Nephron progenitor cell (in vitro differentiated cells): ENCODE data around the gene VOPP1.
"Not testable (repeated sequence)": the region's sequence is repeated elsewhere in the genome, so short reads cannot be mapped to it uniquely, and the experiment has no call there.

Source experiments
- DNase-seq: peaks from one replicate; pipeline ENCODE4 v3.0.0; 2021
- H3K27ac Mint-ChIP-seq: 2 replicates; pipeline ENCODE4 v1.8.0; 2021; ENCODE audit warnings: mild to moderate bottlenecking, moderate library complexity, mixed read lengths
- H3K27me3 Mint-ChIP-seq: 2 replicates; pipeline ENCODE4 v1.8.0; 2021; ENCODE audit warnings: mild to moderate bottlenecking, low read depth, mixed read lengths; ENCODE audit not compliant: poor library complexity
- H3K36me3 Mint-ChIP-seq: 2 replicates; pipeline ENCODE4 v1.8.0; 2021; ENCODE audit warnings: low read depth, mixed read lengths
- H3K4me1 Mint-ChIP-seq: 2 replicates; pipeline ENCODE4 v1.8.0; 2021; ENCODE audit warnings: mixed read lengths
- H3K4me3 Mint-ChIP-seq: 2 replicates; pipeline ENCODE4 v1.8.0; 2021; ENCODE audit warnings: mild to moderate bottlenecking, moderate library complexity, mixed read lengths
- H3K9me3 Mint-ChIP-seq: 2 replicates; pipeline ENCODE4 v1.8.0; 2021; ENCODE audit warnings: mild to moderate bottlenecking, moderate library complexity, mixed read lengths
- TF ChIP-seq, protein P1 (sequence below): fragments of 200-600 bp; sonication (generic); IDR thresholded peaks from 2 replicates; pipeline ENCODE4 v1.5.0; 2021; ENCODE audit warnings: antibody characterized with exemption

Gene VOPP1

DNA sequence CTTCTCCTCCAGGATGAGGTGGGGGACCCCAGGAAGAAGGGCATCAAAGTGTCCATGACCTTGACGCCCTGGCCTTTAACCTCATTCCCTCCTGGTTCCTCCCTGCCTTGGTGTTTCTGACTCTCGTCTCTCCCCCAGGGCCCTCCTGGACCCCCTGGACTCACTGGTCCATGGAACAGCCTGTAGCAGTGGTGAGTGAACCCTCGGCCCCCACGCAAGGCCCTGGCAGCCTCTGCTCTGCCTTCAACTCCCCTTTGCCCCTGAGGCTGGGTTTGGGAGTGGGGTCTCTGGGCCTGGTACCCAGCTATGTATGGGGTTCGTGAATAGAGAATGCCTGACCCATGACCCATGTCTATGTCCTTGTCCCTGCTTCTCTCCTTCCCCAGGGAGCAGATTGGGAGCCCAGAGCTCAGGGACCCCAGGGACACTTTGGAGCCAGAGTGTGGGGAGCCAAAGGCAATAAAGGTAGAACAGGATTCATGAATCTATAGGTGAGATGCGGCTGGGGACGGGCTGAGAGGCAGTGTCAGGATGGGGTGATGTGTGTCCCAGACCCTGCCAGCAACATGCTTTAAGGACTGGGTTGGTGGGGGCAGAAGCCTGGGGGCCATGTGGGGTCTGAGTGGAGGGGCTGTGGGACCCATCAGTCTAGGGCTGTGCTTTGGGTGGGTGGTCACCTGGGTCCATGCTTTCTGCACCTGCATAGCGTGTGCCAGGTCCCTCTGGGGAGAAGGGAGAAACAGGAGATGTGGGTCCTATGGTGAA lies 18.4 kb upstream of the VOPP1 start:
- Mint-ChIP-seq H3K4me1 (no peaks in the 10 kb centered on the region), H3K27me3 (peaks cover 16% of the 10 kb centered on the region), H3K36me3 (no peaks in the 10 kb centered on the region), H3K4me3 (no peak overlapping the region), H3K9me3 (no peaks in the 10 kb centered on the region), H3K27ac (no peak overlapping the region)
- TF ChIP-seq, protein P1, sequence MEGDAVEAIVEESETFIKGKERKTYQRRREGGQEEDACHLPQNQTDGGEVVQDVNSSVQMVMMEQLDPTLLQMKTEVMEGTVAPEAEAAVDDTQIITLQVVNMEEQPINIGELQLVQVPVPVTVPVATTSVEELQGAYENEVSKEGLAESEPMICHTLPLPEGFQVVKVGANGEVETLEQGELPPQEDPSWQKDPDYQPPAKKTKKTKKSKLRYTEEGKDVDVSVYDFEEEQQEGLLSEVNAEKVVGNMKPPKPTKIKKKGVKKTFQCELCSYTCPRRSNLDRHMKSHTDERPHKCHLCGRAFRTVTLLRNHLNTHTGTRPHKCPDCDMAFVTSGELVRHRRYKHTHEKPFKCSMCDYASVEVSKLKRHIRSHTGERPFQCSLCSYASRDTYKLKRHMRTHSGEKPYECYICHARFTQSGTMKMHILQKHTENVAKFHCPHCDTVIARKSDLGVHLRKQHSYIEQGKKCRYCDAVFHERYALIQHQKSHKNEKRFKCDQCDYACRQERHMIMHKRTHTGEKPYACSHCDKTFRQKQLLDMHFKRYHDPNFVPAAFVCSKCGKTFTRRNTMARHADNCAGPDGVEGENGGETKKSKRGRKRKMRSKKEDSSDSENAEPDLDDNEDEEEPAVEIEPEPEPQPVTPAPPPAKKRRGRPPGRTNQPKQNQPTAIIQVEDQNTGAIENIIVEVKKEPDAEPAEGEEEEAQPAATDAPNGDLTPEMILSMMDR = no peak
- DNase-seq = no peak

DNA sequence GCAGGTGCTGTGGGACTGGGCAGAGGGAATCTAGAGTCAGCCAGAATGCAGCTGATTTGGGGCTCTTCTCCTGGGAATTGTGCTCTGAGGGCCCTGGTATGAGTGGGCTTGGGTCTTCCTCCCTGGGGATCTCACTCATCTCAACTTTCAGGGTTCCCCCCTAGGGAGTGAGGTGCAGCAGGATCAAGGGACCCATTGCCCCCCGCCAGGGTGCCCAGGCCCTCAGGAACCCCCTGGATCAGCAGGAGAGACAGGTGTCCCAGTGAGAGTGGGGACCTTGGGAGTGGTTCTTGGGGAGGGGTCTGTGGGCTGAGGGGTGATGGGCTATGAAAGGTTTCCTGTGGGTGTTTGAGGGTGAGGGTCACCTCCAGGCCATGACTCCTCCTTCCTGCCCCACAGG lies 17.6 kb upstream of the VOPP1 start:
- peaks cover 16% of the 10 kb centered on the region for H3K27me3 Mint-ChIP-seq
- no peaks in the 10 kb centered on the region for H3K4me1 Mint-ChIP-seq
- H3K4me3 Mint-ChIP-seq = no peak overlapping the region
- no peak overlapping the region for H3K27ac Mint-ChIP-seq
- DNase-seq = no peak
- TF ChIP-seq, protein P1 = no peak
- H3K36me3 Mint-ChIP-seq = no peaks in the 10 kb centered on the region
- no peaks in the 10 kb centered on the region for H3K9me3 Mint-ChIP-seq

DNA sequence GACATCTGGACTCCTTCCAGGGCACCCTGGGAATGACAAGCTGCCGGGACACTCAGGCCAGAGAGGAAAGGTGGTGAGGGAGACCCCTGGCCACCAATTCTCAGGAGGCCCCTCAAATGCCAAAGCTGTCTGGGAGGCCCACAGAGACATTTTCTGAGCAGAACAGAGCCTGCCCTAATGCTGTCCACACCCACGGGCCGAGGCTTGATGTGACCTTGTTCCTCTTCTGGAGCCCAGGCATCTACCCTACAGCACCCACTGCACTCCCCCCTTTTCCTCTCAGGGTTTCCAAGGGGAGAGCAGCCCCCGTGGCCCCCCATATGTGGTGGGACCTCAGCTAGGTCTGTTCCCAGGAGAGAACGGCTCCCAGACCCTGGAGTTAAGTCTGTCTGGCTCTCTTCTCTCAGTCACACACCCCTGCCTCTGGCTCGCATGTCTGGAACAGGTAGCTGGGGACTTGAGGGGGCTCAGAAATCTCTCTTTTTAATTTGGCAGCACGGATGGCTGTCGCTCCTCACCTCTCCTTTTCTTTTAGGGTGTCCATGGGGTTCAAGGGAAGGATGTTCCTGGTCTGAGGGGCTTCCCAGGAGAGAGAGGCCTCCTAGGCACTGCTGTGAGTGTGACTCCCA lies 16.8 kb upstream of the VOPP1 start:
- H3K36me3 Mint-ChIP-seq = no peaks in the 10 kb centered on the region
- TF ChIP-seq, protein P1 = no peak

DNA sequence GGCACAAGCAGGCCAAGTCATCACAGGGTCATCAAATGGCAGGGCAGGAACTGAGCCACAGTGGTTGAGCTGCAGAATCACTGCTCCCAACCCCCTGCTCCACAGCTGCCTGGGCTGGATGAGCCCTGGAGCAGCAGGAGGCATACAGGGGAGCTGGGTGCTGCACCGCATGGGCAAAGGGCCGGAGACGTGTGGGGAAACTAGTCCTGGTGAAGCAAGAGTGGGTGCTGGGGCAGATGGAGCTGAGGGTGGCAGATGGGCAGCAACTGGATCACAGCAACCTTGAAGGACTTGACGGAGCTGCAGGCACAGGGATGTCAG lies 16.0 kb upstream of the VOPP1 start:
- no peak for DNase-seq
- TF ChIP-seq, protein P1 = no peak
- Mint-ChIP-seq H3K36me3 (no peaks in the 10 kb centered on the region), H3K9me3 (peaks cover 7% of the 10 kb centered on the region), H3K27ac (no peak overlapping the region), H3K4me1 (no peaks in the 10 kb centered on the region), H3K4me3 (no peak overlapping the region), H3K27me3 (peaks cover 13% of the 10 kb centered on the region)

More for the DNA sequence above, 16.8 kb upstream of the VOPP1 start:
- Mint-ChIP-seq H3K9me3 (no peaks in the 10 kb centered on the region), H3K27me3 (peaks cover 13% of the 10 kb centered on the region), H3K4me1 (no peaks in the 10 kb centered on the region), H3K27ac (no peak overlapping the region), H3K4me3 (no peak overlapping the region)
- DNase-seq = no peak

DNA sequence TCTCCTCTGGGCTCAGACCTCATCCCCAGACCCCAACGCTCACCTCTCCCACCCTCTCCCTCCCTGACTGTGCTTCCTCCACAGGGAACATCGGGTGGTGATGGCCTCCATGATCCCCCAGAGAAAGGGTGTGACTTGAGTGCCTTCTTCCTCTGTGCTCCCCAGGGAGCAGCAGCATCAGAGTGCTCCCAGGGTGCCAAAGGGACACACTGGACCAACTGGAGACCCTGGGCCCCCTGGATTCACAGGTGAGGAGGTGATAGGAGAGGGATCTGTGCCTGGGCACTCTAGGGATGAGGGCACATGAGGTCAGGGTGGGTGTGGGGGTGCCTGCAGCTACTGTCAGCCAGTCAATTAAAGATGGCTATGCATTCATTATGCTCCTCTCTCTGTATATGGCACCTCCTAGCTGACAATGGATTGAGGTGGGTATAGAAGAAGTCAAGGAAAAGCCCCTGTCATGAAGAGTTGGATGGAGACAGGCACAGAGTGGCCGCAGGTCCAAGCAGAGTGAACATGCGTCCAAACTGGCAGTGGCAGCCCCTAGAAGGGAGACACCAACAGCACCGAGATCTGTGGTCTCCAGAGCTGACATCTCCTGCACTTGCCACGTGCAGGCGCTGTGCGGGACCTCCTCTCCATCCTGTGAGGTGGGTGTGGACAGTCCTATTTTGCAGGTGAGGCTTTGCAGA lies 15.5 kb upstream of the VOPP1 start:
- TF ChIP-seq, protein P1 = no peak
- H3K9me3 Mint-ChIP-seq = peaks cover 12% of the 10 kb centered on the region
- H3K27ac Mint-ChIP-seq = no peak overlapping the region
- DNase-seq = no peak
- no peaks in the 10 kb centered on the region for H3K36me3 Mint-ChIP-seq
- H3K27me3 Mint-ChIP-seq = peaks cover 13% of the 10 kb centered on the region
- H3K4me1 Mint-ChIP-seq = no peaks in the 10 kb centered on the region
- H3K4me3 Mint-ChIP-seq = no peak overlapping the region

DNA sequence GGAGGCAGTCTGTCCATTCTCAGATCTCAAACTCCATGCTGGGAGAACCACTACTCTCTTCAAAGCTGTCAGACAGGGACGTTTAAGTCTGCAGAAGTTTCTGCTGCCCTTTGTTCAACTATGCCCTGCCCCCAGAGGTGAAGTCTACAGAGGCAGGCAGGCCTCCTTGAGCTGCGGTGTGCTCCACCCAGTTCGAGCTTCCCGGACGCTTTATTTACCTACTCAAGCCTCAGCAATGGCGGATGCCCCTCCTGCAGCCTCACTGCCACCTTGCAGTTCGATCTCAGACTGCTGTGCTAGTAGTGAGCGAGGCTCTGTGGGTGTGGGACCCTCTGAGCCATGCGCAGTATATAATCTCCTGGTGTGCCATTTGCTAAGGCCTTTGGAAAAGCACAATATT lies 10.4 kb upstream of the VOPP1 start:
- not testable (repeated sequence) for H3K36me3 Mint-ChIP-seq, DNase-seq, H3K4me3 Mint-ChIP-seq, H3K4me1 Mint-ChIP-seq, H3K27ac Mint-ChIP-seq
- H3K9me3 Mint-ChIP-seq = peaks cover 18% of the 10 kb centered on the region
- peaks cover 19% of the 10 kb centered on the region for H3K27me3 Mint-ChIP-seq
